Endodermal cell (in vitro differentiated cells): Measurements from ENCODE around the gene POLE4. TPM values are rescaled to one million over a fixed set of nuclear protein-coding genes. Genes with fewer than 3 reads are reported as not detected.

Experiments
- DNase-seq: peaks from one replicate; pipeline ENCODE4 v3.0.0-alpha.2; 2017
- H3K27ac ChIP-seq: 2 replicates; pipeline ENCODE4 v1.5.1; 2013; ENCODE audit warnings: mild to moderate bottlenecking, low read depth, low read length, moderate library complexity
- H3K27me3 ChIP-seq: 2 replicates; pipeline ENCODE4 v1.6.1; 2013; ENCODE audit warnings: mild to moderate bottlenecking, low read length, moderate library complexity; ENCODE audit not compliant: insufficient read depth, control insufficient read depth, poor library complexity, severe bottlenecking
- H3K36me3 ChIP-seq: 2 replicates; pipeline ENCODE4 v1.7.0; 2013; ENCODE audit warnings: mild to moderate bottlenecking, low read length, moderate library complexity; ENCODE audit not compliant: control insufficient read depth, insufficient read depth
- H3K4me1 ChIP-seq: one replicate; pipeline ENCODE4 v1.7.0; 2013; ENCODE audit warnings: low read length; ENCODE audit not compliant: control insufficient read depth, insufficient read depth
- H3K4me3 ChIP-seq: 2 replicates; pipeline ENCODE4 v1.5.1; 2013; ENCODE audit warnings: mild to moderate bottlenecking, low read length, moderate library complexity
- H3K9ac ChIP-seq: 2 replicates; pipeline ENCODE4 v1.6.1; 2013; ENCODE audit warnings: mild to moderate bottlenecking, low read length, moderate library complexity; ENCODE audit not compliant: poor library complexity, severe bottlenecking; ENCODE audit errors: extremely low read depth
- H3K9me3 ChIP-seq: 2 replicates; pipeline ENCODE4 v1.6.1; 2013; ENCODE audit warnings: mild to moderate bottlenecking, low read length, moderate library complexity; ENCODE audit not compliant: control insufficient read depth
- H3K27ac Mint-ChIP-seq: 2 replicates; pipeline ENCODE4 v1.8.0; 2020; ENCODE audit warnings: mixed read lengths
- H3K27me3 Mint-ChIP-seq: 2 replicates; pipeline ENCODE4 v1.8.0; 2021; ENCODE audit warnings: mild to moderate bottlenecking, mixed read lengths; ENCODE audit not compliant: insufficient read depth
- H3K36me3 Mint-ChIP-seq: 2 replicates; pipeline ENCODE4 v1.8.0; 2020; ENCODE audit warnings: low read depth, mixed read lengths
- H3K4me1 Mint-ChIP-seq: 2 replicates; pipeline ENCODE4 v1.8.0; 2020; ENCODE audit warnings: mixed read lengths
- H3K4me3 Mint-ChIP-seq: 2 replicates; pipeline ENCODE4 v1.8.0; 2020; ENCODE audit warnings: mild to moderate bottlenecking, moderate library complexity, mixed read lengths
- H3K9me3 Mint-ChIP-seq: 2 replicates; pipeline ENCODE4 v1.8.0; 2020; ENCODE audit warnings: mild to moderate bottlenecking, mixed read lengths
- CTCF ChIP-seq: fragments of 200-600 bp; sonication (generic); conservative IDR thresholded peaks from 2 replicates; pipeline ENCODE4 v1.5.0; 2021; ENCODE audit warnings: antibody characterized with exemption, mild to moderate bottlenecking
- WGBS, 2 experiments: methylation state at CpG; one replicate each; pipeline versions ENCODE4 v1.1.5 to v1.1.7; 2013; ENCODE audit warnings: missing lambda C conversion rate in 2 of 2, mixed read lengths in 1 of 2; ENCODE audit not compliant: insufficient coverage in 1 of 2, insufficient read length in 1 of 2; 5-methylcytosine and 5-hydroxymethylcytosine counted together
- total RNA-seq, 2 donors: library from RNA; stranded (reverse); fragmentation: NEBNext Ultra II Directional in 1 of 2; extraction: Animal tissue kit (Norgen Biotek cat#: 25700) in 1 of 2; gene quantifications; 2 replicates in 1 of 2; 3 replicates in 1 of 2; pipeline ENCODE4 v1.2.1, GENCODE V29; 2021

The POLE4 gene
- total RNA-seq, 2 donors from 2014 or later: 38.4 to 40.9 TPM

GRCh38 chr2:74948779-74949178, 9.7 kb upstream of the POLE4 start:
- DNase-seq: no peak
- H3K4me3 ChIP-seq: no peak overlapping the region
- TF ChIP-seq CTCF: no peak
- no peaks in the 10 kb centered on the region for H3K36me3 ChIP-seq
- no peak overlapping the region for H3K27ac ChIP-seq
- no peaks in the 10 kb centered on the region for H3K27me3 ChIP-seq
- 95 to 100% methylated on average over 1 to 4 of the region's 4 CpGs for WGBS, 2 experiments
- no peak overlapping the region for H3K9ac ChIP-seq
- Mint-ChIP-seq H3K4me1 (no peaks in the 10 kb centered on the region), H3K4me3 (no peak overlapping the region), H3K27ac (no peak overlapping the region), H3K27me3 (no peaks in the 10 kb centered on the region), H3K9me3 (peaks cover 51% of the 10 kb centered on the region), H3K36me3 (peaks cover 23% of the 10 kb centered on the region)
- H3K4me1 ChIP-seq: no peaks in the 10 kb centered on the region
- H3K9me3 ChIP-seq: peaks cover 6% of the 10 kb centered on the region

- Mint-ChIP-seq H3K4me1 (no peaks in the 10 kb centered on the region), H3K36me3 (peaks cover 23% of the 10 kb centered on the region), H3K27me3 (peaks cover 11% of the 10 kb centered on the region), H3K27ac (no peak overlapping the region), H3K4me3 (no peak overlapping the region), H3K9me3 (peaks cover 51% of the 10 kb centered on the region)
- WGBS, 2 experiments: no CpG with 5 or more reads among the region's 1 CpG
- Histone ChIP-seq H3K4me3 (no peak overlapping the region), H3K36me3 (no peaks in the 10 kb centered on the region), H3K4me1 (no peaks in the 10 kb centered on the region), H3K9ac (no peak overlapping the region), H3K9me3 (peaks cover 6% of the 10 kb centered on the region), H3K27me3 (no peaks in the 10 kb centered on the region), H3K27ac (no peak overlapping the region)
- no peak for TF ChIP-seq CTCF
- DNase-seq: no peak
Observed at GRCh38 chr2:74951211-74951754, 7.2 kb upstream of the POLE4 start.

GRCh38 chr2:74952575-74952974, 5.9 kb upstream of the POLE4 start:
- Histone ChIP-seq H3K9me3 (peaks cover 6% of the 10 kb centered on the region), H3K4me1 (no peaks in the 10 kb centered on the region), H3K27me3 (no peaks in the 10 kb centered on the region), H3K9ac (no peak overlapping the region), H3K36me3 (no peaks in the 10 kb centered on the region), H3K4me3 (no peak overlapping the region), H3K27ac (no peak overlapping the region)
- Mint-ChIP-seq H3K9me3 (peaks cover 50% of the 10 kb centered on the region), H3K4me1 (no peaks in the 10 kb centered on the region), H3K4me3 (no peak overlapping the region), H3K27me3 (peaks cover 19% of the 10 kb centered on the region), H3K36me3 (peaks cover 23% of the 10 kb centered on the region), H3K27ac (no peak overlapping the region)
- DNase-seq: no peak
- no peak for TF ChIP-seq CTCF
- WGBS, 2 experiments: 89 to 95% methylated on average over 5 to 8 of the region's 8 CpGs
